Activated effector memory CD4-positive, alpha-beta T cell treated with Interleukin-2 at 50 U/mL for 16 hours (primary cell): ENCODE measurements around the gene CCDC122.
"Not testable (repeated sequence)": the region's sequence is repeated elsewhere in the genome, so short reads cannot be mapped to it uniquely, and the experiment has no call there.

Source experiments
- DNase-seq: peaks from one replicate; pipeline ENCODE4 v3.0.0-alpha.2; 2020

CCDC122 gene

DNA sequence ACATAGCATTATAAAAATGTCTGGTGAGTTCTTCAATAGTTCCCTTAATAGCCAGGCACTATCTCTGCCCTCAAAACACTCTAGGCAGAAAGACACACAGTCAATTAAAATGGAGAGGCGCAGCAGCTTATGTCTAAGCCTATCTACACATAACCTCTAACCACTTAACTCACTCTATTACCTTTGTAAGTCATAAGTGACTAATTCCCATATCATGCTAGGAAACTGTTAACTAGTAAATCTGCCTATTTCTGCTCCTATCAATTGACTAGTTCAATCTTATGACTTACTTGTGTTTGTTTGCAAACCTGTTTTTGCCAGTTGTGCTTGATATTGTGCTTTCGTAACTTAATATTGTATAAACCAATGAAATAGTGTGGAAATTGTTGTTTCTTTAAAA is 3.2 kb downstream of the CCDC122 start:
- DNase-seq: no peak

DNA sequence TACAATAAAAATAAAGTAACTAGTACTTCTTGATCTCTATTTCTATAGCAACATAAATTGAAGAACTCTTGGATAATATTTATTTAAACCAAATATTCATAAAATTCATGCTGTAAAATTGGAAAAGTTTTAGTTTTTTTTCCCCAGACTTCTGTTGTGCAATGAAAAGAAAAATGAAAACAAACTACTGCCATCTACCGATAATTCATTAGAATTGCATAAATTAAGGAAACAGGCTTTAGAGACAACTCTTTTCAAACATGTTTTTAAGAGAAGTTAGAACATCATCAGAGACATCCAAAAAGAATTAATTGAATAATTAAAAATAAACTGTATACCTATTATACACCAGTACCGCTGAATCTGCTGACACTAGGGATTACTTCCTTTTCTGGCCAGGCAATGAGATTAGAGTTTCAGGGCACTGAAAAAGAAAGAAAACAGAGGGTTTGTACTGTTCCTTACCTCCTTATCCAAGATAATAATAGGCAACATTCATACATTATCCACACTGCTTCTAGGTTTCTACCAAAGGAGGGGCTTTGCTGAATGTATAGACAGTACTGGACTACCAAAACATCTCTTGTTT is 4.9 kb downstream of the CCDC122 start:
- DNase-seq: no peak

DNA sequence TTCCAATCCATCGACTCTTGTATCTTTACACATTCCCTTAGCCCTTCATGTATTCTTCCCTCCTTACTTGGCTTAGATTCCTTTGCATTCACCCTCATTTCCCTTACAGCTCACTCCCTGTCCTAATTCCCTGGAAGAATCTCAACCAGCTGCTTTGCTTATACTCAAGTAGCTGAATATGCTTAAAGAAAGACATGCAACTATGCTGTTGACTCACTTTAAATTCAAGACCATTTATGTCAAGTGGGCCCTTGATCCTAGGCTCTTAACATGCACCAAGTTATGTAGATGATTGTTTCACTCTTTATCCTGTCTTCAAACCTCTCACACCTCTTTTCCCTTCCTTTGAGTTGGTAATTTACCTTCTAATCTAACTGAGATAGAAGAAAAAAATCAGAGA is 7.4 kb downstream of the CCDC122 start:
- DNase-seq: no peak

DNA sequence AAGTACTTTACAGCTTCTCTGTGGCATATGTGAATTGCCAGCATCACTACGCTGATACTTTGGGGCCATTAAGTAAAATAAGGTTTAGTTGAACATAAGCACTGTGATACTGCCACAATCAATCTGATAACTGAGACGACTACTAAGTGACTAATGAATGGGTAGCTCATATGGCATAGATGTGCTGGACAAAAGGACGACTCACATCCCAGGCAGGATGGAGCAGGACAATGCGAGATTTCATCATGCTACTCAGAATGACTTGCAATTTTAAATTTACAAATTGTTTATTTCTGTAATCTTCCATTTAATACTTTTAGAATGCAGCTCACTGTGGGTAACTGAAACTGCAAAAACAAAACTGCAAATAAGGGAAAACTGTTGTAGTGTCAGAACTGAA is 13.6 kb downstream of the CCDC122 start:
- DNase-seq: no peak

DNA sequence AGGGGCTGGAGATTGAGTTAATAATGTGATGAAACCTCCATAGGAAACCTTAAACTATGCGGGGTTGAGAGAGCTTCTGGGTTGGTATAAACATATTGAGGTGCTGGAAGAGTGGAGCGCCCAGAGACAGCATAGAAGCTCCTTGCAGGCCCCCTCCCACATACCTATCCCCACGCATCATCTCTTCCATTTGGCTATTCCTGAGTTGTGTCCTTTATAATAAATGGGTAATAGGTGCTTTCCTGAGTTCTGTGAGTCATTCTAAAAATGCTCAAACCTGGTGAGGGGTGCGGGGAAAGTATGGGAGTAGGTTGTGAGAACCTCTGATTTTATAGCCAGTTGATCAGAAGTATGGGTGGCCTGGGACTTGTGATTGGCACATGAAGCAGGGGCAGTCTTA is 14.6 kb downstream of the CCDC122 start:
- DNase-seq: no peak

DNA sequence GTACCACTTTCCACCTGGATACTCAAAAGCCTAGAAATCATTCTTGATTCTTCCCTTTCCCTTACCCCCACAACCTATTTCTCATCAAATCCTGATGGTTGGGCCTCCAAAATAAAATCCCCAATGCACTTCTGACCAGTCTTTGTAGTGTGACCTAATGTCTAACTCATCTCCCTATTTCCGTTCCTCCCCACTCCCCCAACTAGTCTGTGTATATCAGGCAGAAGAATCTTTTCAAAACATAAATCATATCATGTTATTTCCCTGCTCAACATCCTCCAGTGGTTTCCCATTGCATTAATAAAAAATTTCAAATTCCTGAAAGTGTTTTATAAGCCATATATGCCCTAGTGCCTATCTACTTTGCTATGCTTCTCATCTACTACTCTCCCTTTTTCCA is 17.7 kb downstream of the CCDC122 start:
- DNase-seq: no peak

DNA sequence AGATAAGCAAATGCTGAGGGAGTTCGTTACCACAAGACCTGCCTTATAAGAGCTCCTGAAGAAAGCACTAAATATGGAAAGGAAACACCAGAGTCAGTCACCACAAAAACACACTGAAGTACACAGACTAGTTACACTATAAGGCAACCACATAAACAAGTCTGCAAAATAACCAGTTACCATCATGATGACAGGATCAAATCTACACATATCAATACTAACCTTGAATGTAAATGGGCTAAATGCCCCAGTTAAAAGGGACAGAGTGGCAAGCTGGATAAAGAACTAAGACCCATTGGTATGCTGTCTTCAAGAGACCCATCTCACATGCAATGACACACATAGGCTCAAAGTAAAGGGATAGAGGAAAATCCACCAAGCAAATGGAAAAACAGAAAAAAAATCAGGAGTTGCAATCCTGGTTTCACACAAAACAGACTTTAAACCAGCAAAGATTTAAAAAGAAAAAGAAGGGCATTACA is 26.6 kb downstream of the CCDC122 start:
- no peak for DNase-seq

DNA sequence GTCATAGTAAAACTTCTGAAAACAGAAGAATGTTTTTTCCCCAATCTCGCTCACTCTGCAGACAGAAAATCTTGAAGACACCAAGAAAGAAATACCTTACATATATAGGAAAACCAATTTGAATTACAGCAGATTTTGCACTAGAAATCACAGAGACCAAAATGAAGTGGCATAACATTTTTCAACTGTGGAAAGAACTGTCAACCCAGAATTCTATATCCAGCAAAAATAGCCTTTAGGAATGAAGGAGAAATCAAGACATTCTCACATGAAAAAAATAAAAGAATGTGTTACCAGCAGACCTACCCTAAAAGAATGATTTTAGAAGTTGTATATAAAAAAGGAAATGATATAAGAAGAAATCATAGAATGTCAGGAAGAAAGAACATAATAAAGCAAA is 28.7 kb downstream of the CCDC122 start:
- DNase-seq: no peak

DNA sequence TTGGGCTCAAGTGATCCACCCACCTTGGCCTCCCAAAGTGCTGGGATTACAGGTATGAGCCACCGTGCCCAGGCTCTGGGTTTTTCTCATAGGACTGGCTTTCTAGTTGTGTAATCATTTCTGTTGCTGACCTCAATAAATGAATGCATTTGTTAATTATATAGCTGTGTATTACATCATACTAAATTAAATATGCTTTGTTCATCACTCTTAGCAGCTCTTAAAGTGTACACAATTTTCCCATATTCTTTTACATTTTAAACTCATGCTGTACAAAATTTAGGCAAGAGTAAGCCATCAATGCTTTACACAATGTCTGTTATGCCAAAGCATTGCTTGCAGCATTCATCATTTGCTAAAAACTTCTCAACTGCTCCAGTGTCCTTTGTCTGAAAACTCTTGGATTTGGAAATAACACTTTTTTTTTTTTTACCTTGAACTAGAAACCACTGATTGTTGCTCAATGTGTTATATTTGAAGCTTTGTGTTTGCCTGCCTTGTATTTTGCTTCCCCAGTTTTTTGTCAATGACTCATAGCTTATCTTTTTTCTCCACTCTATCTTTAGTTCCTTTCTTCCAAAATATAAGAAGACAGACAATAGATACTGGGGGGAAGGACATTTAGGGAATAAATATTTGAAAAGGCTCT is 31.4 kb downstream of the CCDC122 start:
- no peak for DNase-seq

DNA sequence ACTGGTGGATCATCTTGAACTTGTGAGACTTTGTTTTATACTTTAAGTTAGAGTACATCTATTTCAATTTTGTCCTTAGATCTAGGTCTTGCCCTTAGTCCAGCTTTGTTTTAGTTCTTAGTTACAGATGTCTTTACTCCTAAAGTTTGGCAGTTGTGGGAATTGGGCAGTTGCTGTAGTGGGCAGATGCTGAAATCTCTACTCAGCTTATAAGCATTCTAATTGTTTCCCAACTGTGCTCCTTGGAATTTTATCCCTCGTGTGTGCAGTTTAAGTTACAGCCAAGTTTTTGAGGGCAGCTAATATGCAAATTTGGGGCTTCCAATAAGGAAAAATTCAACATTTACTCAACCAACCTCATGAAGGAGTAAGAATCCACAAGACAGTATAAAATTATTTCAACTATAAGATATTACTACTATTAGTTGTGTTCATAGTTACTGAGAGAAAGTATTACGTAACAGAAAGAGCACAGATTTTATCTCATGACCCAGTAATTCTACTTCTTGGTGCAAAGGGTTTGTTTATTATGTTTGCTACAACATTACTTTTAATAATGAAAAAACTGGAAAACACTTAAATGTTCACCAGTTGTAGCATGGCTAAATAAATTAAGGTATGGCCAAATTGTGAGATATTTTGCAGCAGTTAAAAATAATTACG is 32.9 kb downstream of the CCDC122 start:
- no peak for DNase-seq

DNA sequence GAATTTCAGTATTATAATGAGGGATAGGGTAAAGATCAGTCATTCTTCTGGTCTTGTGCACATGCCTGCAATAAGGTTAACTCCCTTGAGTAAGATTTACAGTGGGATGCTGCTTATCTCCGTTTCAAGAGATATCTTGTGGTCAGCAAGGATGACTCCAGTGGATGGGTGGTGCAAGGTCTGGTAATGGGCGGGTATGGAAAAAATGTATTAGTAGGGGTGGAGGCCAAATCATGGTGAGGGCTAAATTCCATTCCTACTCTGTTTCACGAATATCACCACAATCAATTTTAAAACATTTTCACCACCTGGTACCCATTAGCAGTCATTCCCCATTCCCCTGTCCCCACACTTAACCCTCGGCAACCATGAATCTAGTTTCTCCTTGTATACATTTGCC is 40.6 kb downstream of the CCDC122 start:
- no peak for DNase-seq

DNA sequence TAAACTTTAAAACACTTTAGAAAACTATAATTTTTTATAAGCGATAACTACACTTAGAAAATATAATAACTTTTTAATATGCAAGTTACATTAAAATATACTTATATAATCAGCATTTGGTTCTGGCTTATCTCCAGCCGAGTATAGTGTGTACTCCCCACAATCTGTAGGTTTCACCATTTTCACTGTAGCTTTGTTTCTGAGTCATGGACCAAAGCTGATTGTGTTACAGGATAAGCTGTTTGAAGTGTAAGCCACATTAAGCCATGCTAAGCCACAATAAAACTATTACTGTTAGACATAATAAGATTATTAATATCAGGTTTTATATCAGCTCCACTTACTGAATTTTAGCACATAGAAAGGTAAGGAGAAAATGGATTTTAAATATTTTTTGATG is 43.8 kb downstream of the CCDC122 start:
- no peak for DNase-seq

DNA sequence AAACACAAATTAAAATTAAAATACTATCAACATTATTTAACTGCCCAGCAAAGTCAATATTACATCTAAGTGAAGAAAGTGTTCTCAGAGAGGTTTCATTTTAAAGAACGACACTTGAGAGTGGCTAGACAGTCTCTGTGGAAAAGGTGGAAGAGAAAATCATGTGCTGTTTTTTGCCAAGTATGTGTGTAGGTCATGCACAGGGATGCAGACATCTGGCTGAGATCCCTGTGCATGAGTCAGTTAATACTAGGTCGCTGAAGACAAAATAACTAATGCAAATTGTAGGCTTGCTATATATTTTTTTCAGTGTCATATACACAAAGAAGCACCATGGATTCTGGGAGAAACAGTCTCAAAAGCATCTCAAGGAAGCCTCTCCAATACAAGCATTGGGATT is 48.5 kb downstream of the CCDC122 start:
- no peak for DNase-seq

DNA sequence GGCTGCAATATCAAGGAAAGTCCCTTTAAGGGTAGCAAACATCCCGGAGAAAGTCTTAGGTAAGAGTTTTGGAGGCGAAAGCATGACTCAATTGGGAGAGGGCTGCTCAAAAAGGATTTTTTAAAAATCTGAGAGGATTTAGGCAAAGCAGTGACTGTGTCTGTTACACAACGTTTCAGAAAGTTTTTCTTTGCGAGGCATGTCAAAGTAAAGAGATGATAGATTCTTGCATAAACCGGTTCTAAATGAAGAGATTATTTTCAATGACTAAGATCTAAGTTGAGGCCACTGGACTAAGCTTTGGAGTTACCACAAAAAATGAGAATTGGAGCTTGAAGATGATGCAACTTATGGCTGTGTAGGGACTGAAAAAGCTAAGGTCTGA is 49.1 kb downstream of the CCDC122 start:
- no peak for DNase-seq

DNA sequence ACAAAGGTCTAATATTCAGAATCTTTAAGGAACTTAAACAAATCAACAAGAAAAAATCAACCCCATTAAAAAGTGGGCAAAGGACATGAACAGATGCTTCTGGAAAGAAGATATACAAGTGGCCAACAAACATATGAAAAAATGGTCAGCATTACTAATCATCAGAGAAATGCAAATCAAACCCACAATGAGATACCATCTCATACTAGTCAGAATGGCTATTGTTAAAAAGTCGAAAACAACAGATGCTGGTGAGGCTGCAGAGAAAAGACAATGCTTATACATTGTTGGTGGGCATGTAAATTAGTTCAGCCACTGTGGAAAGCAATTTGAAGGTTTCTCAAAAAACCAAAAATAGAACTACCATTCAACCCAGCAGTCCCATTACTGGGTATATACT is 54.9 kb downstream of the CCDC122 start:
- not testable (repeated sequence) for DNase-seq

DNA sequence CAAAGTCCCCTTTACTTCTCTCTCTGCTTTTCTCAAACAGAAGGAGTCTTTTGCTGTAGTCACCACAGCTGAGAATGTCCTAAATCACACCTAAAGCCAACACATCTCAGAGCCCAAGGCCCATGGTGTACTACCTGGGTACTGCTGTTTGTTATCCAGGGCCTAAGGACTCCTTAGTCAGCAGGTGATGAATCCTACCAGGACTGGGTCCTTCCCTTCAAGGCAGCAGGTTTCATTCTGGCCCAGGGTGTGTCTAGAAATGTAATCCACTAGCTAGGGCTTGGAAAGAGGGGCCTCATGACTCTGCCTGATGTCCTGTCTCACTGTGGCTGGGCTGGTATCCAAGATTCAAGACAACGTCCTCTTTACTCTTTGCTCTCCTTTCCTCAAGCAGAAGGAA is 56.6 kb downstream of the CCDC122 start:
- DNase-seq: no peak

DNA sequence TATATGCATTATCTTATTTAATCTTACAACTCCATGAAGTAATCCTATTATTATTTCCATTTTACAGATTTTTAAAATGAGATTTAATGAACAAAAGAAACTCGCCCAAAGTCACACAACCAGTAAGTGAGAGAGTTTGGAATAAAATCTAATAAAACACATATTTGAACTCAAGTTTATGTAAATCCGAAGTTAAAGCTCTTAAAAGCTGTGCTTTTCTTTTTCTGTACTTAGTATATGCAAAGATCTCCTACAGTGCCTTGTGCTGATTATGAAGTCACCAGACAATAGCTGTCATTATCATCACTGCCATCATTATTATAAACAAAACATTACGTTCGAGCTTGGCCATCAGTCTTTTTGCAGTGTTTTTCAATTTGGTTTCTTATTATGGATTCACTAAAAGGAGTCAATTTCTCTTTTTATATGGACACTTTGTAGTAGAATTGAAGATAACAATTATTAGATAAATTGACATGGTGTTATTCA is 63.1 kb downstream of the CCDC122 start:
- DNase-seq: no peak

DNA sequence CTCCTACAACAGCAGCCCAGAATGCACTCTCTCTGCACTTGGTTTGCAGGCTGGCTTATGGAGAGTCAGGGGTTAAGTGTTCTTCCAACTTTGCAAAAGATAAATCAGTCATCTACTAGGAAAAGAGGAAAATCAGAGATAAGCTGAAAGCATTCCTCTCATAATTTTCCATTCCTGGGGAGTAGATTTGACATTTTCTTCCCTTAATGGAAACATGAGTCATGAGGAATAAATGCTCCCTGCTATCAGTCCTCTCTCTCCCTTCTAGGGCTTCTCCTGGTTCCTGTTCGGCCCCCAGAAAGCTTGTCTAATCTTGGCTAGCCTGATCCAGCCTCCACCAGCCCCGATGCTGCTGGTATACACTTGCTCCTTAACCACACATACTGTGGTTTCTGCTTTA is 64.3 kb downstream of the CCDC122 start:
- no peak for DNase-seq

DNA sequence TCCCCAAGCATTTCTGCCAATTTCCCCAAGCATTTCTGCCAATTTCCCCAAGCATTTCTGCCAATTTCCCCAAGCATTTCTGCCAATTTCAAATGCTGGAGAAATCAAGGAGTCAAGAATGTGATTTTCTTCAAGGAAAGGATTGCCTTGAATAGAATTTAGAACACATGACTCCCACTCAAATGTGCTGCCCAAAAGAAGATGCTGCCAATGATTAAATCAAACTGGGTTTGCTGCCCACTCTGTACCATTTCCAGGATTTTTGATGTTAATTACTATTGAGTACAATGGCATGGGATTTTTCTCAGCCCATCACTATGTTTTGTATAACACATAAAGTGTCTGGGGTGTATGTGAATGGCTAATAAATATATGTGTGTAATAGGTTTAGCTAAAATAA is 70.9 kb downstream of the CCDC122 start:
- no peak for DNase-seq

DNA sequence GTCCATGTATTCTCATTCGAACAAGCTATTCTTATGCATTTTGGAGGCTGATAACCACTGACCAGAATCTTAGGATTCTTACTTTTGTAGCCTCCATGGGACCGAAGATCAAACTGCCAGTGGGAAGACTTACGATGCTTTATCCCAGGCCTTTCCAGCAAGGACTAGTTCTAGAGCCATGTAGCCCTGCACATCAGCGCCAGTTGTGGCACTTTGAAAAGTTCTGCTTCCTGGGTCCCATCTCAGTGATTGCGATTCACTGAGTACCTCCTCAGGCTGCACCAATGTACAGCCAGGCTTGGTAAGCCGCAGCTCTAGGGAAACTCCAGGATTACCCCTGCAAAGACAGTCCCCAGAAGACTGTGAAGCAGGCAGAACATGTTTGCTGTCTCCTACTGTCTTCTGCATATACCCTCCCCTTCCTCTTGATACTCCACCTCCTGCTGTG is 73.8 kb downstream of the CCDC122 start:
- DNase-seq: no peak

DNA sequence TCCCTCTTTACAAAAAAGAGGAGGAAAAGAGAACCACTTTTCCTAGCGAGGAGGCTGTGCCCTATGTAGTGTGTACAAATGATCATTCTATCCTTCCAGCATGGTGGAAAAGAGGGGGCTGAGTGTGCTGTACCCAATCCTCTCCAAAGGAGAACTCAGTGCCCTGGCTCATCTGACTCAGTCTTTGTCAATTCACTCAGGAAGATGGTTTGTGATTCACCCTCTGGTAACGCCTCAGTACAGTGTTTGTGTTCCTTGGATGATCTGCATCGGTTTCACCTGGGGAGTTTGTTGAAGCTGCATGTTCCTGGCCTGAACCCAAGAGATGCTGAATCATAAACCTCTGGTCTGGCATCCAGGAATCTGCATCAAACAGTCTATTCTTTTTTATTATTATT is 74.5 kb downstream of the CCDC122 start:
- no peak for DNase-seq

DNA sequence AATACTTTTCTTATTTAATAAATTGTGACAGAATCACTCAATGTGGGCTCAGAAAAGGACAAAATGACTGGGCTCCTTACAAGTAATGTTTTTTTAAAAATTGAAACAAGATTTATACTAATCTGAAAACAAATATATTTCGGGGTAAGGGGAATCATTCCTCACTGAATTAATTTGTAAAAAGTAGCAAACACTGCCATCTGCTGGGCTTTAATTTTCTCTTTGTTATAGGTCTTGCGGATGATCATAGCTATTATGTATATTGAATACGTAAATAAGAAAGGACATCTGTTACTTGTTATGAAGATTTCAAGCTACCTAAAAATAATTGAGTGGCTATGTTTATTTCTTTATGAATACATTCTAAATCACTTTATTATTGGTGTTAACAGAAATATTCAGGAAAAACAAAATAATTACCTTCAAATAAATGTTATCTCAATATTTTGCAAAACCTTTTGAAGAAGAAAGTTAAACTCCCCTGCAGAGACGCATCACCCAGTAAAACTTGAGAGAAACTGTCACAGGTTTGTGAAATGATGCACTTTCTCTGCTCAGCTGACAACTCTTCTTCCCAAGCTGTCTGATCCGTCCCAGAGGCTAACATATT is 75.0 kb downstream of the CCDC122 start:
- DNase-seq: no peak

DNA sequence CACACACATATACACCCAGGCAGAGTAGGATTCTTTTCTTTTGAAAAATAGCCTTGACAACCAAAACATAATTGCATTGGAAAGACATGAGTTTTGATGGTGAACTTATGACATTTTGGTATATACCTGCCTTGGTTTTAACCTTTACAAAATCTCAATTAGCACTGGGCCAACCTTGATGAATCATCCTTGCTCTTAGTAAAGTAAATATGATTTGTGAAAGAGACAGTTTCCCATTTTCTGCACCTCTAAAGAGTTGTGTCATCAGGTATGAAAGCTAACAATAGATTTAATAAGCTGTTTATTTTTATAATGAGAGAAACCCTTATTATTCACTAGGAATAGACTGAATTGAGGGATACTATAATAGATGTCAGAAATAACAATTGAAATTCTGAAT is 77.0 kb downstream of the CCDC122 start:
- DNase-seq: no peak

DNA sequence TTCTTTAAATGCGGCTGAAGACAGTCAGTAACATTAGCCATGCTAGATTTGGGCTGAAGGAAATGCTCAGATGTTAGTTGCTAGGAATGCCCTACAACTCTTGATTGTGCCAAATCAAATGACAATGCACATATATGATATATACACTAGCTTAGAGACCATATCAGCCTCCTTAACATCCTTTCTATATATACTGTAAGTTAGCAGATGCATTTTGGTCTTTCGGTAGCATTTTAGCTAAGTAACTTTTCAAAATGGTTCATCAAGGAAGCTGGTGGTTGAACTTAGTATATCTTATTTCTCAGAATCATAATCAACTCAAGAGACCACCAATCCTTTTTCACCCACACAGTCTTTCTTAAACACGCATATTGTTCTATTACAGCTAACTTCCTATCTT is 78.7 kb downstream of the CCDC122 start:
- no peak for DNase-seq
